GM21447 (cell line): ENCODE measurements around the gene GEMIN5.
A peak's percentile ranks its signal among the peaks of the same experiment; 100 is the strongest.

ENCODE experiments used
- ATAC-seq: cut with Tn5 transposase; IDR thresholded peaks from one replicate; pipeline ENCODE4 v1.9.1; 2021; ENCODE audit not compliant: unreplicated experiment

GEMIN5 gene

DNA sequence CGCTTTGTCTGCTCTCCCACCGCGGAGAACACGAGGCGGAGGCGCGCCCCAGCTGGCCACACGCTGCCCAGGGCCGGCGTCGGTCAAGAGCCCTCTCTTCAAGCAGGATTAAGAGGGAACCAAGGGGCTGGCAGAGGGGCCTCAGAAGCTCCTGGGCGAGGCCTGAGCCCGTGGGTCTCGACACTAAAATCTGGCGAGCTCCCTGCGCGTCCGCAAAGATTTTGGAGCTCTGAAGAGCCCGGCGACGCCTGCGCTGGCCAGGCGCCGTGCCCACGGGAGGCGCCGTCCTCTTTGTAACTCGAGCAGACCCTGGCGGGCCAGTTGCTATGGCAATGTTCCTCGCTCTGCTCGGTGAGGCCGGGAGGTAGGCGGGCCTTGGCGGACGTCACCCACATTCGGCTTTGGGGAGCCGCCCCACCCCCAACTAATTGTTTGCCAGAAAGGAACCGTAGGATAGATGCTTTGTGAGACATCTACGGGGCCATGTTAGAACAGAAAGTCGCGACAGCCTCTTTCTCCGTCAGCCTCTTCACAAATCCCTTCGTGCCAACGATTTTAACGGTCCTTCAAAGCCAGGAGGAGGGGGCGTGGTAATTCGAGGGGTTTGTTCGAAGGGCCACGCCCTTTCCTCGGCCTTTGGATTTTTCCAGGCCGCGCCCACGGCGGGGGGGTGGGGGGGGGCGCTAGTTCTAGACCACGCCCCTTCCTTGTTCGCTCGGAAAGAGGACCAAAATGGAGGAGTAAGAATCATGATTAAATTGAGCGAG is 80.3 kb downstream of the GEMIN5 start:
- peak; percentile 61 for ATAC-seq

DNA sequence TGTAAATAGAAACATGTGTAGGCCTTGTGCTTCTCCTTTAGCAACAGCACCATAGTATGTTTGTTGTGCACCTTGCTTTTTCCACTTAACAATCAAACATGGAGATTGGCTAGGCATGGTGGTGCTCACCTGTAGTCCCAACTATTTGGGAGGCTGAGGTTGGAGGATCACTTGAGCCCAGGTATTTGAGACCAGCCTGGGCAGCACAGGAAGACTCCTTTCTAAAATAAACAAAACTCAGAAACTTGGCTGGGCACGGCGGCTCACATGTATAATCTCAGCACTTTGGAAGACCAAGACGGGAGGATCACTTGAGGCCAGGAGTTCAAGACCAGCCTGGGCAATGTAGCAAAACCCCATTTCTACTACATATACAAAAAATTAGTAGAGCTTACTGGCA is 86.7 kb downstream of the GEMIN5 start:
- no peak for ATAC-seq

DNA sequence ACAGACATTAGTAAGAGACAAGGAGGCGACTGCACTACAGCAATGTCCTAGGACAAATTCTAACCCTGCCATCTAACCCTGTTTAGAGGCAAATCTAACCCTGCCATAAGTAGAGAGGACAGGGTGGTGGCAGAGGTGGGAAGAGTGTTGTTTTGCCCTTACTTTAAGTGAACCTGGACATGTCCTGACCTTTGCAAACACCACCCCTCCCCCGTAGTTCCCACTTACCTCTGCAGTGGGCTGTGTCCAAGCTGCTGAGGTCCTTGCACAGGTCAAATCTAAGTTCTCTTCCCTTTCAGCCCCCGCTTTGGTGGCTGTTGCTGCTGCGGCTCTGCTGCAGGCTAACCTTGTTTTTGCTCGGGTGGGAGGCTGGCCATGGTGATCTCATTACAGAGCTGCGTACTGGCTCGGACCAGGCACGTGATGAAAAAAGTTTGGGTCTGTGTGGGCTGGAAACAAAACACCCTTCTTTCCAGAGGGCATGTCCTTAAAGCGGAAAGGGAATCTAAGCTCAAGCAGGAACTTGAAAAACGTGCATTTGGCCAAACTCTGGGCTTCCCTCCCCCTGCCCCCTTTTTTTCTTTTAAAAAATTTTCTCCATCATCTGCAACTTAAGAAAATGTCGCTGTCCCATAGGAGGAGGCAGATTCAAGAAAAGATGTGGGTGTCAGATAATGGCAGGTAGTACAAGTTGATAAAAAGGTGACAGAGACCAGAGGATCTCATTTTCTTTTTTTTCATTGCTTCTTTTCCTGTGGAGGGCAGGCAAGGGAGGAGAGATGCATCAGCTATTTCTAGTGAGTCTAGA is 87.6 kb downstream of the GEMIN5 start, which contains the start of gene FAXDC2:
Gene FAXDC2 (minus strand): TSS at position 349 of the 808 bp plus-strand sequence. CDS start 12,425 bp downstream, outside the sequence.
- no peak for ATAC-seq

DNA sequence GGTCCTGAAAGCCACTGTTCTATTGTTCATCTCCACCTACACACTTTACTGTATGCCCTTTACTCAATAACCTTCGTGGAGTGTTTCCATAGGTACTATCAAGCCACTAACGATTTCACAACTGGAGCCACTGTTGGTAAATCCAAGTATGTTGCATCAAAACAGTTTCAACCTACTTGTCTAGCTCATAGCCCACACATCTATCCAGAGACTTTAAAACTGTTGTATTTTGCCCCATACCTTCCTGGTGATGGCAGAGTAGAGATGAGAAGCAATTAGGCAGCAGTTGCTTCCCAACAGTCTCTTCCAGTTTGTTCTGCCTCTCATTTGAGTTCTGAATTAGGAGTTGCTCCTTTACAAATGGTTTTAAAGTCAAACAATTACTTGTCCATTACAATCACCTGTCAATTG is 88.2 kb downstream of the GEMIN5 start:
- no peak for ATAC-seq

DNA sequence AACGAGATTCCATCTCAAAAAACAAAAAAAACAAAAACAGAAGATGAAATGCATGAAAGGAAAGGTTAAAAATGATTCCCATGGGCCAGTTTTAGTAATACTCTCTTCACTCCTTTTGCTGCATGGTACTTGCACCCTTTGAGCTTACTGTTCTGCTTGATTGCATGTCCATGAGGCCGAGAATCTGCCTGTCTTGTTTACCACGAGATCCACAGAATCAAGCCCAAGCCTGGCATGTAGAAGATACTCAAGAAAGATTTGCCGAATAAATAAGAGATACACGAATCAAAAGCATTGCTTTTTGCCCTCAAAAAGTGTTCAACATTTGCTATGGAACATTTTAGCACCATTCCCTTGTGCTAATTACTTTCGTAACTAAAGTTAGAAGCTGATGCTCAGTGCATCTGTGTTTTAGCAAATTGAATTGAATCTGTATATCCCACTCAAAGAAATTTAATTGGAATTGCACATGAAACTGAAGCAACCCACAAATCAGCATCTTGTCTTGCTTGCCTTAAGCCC is 88.7 kb downstream of the GEMIN5 start:
- no peak for ATAC-seq

DNA sequence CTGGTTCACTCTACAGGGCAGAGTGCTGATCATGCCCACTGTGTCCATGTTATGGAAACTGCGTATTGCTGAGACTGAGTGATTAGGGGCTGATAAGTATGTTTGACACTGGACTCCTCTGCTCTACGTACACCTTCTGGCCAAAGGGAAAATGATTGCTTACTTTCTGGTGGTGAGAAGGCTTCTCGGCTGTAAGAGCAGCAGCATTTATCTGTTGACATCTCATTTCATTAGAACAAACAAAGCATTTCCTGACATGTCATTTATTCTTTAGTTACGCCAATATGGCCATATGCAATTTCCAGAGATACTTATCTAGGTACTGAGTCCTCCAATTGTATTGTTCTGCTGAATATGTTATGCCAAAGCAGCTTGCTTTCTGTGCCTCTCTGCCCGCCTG is 93.2 kb downstream of the GEMIN5 start:
- ATAC-seq, result no peak

DNA sequence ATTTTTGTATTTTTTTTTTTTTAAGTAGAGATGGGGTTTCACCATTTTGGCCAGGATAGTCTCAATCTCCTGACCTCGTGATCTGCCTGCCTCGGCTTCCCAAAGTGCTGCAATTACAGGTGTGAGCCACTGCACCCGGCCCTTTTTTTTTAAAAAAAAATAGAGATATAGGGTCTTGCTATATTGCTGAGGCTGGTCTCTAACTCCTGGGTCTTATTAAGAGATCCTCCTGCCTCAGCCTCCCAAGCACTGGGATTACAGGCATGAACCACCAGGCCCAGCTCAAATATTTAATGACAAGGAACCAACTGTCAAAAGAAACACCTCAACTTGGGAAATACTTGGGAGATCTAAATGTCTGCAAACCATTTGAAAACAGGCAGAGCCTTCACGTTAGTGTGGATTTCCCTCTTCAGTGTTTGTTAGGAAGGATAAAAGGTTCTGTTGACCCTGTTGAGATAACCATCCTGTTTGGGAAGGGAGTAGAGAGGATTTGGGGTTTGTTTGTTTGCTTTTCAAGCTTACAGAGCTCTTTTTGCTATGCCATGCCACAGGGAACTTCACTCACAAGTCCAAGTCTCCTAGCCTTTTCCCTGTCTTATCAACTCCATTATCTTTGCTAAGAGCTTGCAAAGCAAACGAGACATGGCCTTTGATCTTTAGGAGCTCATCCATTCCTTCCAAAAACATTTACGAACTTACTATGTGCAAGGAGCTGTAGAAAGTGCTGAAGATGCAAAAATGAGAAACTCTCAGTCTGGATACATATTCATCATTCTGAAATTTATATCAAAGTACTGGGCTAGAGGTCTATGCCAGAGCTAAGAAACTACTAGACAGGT is 95.1 kb downstream of the GEMIN5 start:
- ATAC-seq, result no peak

DNA sequence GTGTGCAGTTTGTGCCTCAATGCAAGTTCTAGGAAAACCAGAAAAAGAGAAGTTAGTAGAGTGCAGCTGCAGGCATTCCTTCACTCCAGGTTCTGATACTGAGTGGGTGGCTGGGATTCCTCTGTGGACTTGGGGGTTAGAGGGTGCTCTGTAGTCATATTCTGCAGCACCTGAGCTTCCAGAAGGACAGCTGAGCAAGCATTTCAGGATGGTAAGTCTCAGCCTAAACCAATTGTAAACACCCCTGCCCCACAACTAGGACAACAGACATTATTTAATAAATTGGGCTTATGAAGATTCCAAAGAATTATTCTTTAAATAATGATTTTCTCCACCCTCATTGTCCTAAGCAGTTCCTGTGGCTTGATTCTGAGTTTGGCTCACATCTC is 96.7 kb downstream of the GEMIN5 start:
- no peak for ATAC-seq

DNA sequence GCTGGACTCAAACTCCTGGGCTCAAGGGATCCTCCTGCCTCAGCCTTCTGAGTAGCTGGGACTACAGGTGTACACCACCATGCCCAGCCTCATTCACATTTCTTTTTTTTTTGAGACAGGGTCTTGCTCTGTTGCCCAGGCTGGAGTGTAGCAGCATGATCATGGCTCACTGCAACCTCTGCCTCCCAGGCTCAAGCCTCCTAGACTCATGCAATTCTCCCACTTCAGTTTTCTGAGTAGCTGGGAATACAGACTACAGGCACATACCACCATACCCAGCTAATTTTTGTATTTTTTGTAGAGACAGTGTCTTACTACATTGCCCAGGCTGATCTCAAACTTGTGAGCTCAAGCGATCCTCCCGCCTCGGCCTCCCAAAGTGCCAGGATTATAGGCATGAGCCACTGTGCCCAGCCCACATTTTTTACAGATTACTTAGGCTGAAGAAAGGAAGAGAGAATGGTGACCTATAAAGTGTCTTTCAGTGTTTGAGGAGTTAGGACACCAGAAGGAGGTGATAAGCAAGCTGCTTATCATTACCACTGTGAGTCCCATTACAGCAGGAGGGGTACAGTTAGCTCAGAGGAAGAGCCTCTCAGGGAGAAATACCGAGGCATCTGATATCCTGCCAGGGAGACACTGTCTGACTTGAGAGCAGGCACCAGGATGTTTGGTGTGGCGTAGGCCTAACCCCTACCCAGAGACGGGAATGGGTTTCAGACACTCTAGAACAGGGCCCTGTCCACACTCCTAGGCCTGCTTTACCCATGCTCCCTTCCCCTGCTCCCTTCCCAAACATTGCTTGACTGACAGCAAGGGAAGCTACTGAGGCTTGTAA is 97.4 kb downstream of the GEMIN5 start:
- ATAC-seq, result no peak
